WTC11 (cell line): Measurements from ENCODE around the gene ACYP1.

Experiments
- ATF1 ChIP-seq: sonication (generic); formaldehyde crosslinking; IDR thresholded peaks from 2 replicates; pipeline ENCODE4 v1.8.1; 2023; ENCODE audit warnings: mild to moderate bottlenecking, moderate library complexity, missing genetic modification reagents
- CTCF ChIP-seq: fragments of 200-600 bp; IDR thresholded peaks from 2 replicates; pipeline ENCODE4 v1.8.0; 2022; ENCODE audit warnings: antibody characterized with exemption
- NFYB ChIP-seq: sonication (generic); formaldehyde crosslinking; conservative IDR thresholded peaks from 2 replicates; pipeline ENCODE4 v1.8.0; 2022; ENCODE audit warnings: low read depth, missing genetic modification reagents
- PRRX2 ChIP-seq: fragments of 250-450 bp; sonication (Bioruptor Pico); IDR thresholded peaks from 2 replicates; pipeline ENCODE4 v1.8.0; 2021; ENCODE audit warnings: mild to moderate bottlenecking
- SMAD3 ChIP-seq: sonication (generic); formaldehyde crosslinking; IDR thresholded peaks from 2 replicates; pipeline ENCODE4 v1.8.0; 2022; ENCODE audit warnings: missing genetic modification reagents, mild to moderate bottlenecking, borderline replicate concordance
- TP53 ChIP-seq: sonication (generic); formaldehyde crosslinking; IDR thresholded peaks from 2 replicates; pipeline ENCODE4 v1.8.1; 2023; ENCODE audit warnings: mild to moderate bottlenecking, missing genetic modification reagents
- USF1 ChIP-seq: sonication (generic); formaldehyde crosslinking; IDR thresholded peaks from 2 replicates; pipeline ENCODE4 v1.8.0; 2022; ENCODE audit warnings: mild to moderate bottlenecking, missing genetic modification reagents
- ZNF121 ChIP-seq: sonication (generic); formaldehyde crosslinking; IDR thresholded peaks from 2 replicates; pipeline ENCODE4 v1.8.0; 2023; ENCODE audit warnings: missing genetic modification reagents

- TF ChIP-seq CTCF (no peak), PRRX2 (no peak), SMAD3 (CRISPR knock-in tag) (no peak), NFYB (no peak), TP53 (CRISPR knock-in tag) (no peak), USF1 (CRISPR knock-in tag) (no peak), ZNF121 (CRISPR knock-in tag) (no peak), ATF1 (CRISPR knock-in tag) (no peak)
Observed at GRCh38 chr14:75091251-75091650, 27.4 kb upstream of the ACYP1 start.
